Sciatic nerve (tissue), 2 donors: ENCODE data around the gene PYGO2. TPM values are rescaled to one million over a fixed set of nuclear protein-coding genes. Genes with fewer than 3 reads are reported as not detected.
"Not testable (repeated sequence)": the region's sequence is repeated elsewhere in the genome, so short reads cannot be mapped to it uniquely, and the experiment has no call there.

ENCODE experiments used
- ATAC-seq: fragments of 200-7000 bp; cut with Tn5 transposase; one replicate; pipeline ENCODE4 v1.9.1; 2020; ENCODE audit warnings: mild to moderate bottlenecking, moderate library complexity
- DNase-seq: peaks from one replicate; pipeline ENCODE4 v3.0.0-alpha.2; 2020; ENCODE audit warnings: low spot score
- intact Hi-C: fragments of 100-400 bp; cut with DNase I; formaldehyde crosslinking; loops from one replicate; pipeline ENCODE4 v1.14.2; 2022
- total RNA-seq: library from RNA; stranded (reverse); fragmentation: NEBNext Ultra II Directional; extraction: Animal tissue kit (Norgen Biotek cat#: 25700); gene quantifications from one replicate; pipeline ENCODE4 v1.2.1, GENCODE V29; 2021
- donor health status: DM: no; HTN: no; CAD: no.
- donor health status: DM: no; HTN: no; CAD: no.

Gene PYGO2
- total RNA-seq, 1 donor from 2014 or later, result 25.0 TPM

DNA sequence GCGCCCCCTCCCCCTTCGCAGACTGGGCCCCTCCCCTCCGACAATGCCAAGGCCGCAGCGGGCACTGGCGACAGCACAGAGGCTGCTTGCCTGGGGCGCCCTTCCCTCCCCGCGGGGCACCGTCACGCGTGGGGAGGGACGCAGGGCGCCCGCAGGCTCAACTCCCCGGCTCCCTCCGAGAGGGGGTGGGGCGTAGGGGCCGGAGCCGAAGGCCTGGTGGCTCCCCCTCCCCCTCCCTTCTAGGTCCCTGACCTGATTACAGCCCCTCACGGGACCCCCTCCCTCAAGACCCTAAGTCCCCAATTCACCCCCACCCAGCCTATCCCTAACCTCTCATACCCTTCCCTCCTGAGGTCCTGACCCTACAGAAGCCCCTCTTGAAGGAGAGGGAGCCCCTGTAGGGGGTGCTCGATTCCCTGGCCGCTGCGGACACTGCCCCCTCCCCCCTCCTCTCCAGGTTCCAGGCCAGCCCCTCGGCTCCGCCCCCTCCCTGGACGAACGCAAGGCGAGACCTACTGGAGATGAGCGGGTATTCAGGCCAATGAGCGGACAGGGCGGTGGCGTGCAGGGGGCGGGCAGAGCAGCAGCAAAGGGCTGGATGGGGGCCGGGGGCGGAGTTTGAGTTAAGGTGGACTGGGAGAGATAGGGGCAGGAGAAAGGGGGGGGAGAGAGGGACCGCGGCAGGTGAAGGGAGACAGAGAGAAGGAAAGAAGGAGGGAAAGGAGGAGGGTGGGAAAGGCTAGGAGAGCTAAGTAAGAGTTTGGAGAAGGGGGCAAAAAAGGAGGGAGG, 40.3 kb upstream of the PYGO2 start:
- intact Hi-C loops, result no loop called here
- ATAC-seq, result peak; percentile 91
- DNase-seq, result peak; percentile 100

DNA sequence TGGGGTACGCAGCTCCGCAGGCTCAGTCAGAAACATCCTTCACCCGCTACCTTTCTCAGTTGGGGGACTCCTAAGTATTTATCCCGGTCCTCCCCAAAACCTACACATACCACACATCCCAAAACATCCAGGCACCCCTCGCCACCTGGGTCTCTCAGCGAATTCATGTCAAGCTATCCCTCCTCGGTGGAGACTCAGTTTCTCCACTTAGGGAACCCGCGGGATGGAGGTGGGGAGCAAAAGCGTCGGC, 39.8 kb upstream of the PYGO2 start:
- intact Hi-C loops, result no loop called here
- DNase-seq (no peak), ATAC-seq (no peak)

DNA sequence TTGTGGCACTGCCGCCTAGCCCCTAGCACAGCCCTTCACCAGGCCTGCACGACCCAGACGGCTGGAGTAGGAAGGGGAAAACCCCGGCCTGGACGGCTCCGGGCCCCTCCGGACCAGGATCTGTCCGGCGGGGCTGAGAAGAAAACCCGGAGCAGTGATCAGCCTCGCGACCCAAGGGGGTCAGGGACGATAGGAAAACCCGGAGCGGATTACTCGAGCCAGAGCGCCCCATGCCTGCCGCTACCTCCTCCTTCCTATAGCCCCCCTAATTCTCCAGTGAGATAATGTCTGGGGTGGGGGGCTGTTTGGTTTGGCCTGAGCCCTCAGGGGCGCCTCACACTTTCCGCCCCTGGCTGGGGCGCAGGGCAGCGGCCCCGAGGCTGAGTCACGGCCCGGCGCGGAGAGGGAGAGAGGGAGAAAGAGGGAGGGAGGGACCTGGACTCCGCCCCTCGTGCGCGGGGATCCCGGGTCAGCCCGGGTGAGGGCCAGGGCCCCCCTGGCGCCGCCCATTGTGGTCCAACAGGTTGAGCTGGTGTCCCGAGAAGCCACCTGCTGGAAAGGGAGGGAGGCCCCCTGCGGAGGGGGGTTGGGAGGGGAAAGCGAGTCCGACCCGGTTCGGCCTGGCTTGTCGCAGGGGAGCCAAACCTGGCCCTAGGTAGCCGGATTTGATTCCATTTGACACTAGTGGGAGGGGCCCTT, 39.3 kb upstream of the PYGO2 start:
- intact Hi-C loops, result no loop called here
- peak; percentile 91 for DNase-seq
- peak; percentile 68 for ATAC-seq

DNA sequence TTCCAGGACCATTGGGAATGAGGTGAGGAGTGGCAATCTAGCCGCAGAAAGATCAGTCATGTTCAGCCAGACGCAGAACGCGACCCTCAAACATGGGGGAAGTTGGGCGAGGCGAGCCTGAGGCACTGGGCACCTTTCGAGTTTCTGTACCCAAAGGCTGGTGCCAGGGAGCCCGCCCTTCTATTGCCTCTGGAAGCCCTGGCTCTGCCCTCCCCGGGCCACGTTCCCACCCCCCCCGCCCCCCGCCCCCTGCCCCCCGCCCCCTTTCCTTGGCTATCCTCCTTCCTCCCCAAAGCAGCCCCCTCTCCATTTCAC, 38.8 kb upstream of the PYGO2 start:
- ATAC-seq, result no peak
- DNase-seq, result peak; percentile 69
- intact Hi-C loops, result no loop called here

DNA sequence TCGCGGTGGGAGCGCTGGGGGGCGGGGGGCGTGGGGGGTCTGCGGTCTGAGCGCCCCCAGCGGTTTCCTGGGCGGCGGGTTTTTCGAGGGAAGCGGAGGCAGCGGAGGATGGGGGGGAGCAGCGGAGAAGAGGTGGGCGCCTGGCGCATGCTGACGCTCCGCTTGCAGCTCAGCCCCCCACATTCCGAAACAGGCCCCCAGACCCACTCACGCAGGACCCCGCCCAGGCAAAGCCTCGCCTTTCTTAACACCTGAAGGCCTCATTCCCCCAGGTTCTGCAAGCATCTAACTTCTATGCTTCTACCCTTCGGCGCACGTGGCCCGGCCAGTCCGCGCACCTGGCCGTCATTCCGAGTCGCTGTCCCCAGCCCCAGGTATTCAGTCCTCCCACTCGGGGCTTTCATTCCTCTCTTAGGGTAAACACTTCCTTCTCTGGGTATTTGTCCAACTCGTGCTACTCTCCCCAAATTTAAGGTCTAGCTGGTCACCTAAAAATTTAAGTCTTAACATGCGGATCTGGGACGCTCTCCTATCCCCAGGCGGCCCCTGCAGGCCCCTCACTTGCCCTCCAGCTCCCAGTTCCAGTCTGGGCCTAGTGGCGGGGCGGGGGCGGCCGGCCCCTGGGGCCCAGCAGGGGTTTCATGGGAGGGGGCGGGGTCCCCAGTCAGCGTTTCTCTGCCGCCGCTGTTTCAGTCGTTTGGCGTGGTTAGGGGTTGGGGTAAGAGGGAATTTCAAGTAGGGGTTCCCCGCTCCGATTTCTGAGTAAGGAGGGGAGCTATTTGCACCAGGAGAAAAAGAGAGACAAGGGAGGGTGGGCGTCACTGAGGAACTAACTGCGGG, 38.2 kb upstream of the PYGO2 start:
- intact Hi-C loops, result no loop called here
- ATAC-seq (no peak), DNase-seq (peak; percentile 71)

DNA sequence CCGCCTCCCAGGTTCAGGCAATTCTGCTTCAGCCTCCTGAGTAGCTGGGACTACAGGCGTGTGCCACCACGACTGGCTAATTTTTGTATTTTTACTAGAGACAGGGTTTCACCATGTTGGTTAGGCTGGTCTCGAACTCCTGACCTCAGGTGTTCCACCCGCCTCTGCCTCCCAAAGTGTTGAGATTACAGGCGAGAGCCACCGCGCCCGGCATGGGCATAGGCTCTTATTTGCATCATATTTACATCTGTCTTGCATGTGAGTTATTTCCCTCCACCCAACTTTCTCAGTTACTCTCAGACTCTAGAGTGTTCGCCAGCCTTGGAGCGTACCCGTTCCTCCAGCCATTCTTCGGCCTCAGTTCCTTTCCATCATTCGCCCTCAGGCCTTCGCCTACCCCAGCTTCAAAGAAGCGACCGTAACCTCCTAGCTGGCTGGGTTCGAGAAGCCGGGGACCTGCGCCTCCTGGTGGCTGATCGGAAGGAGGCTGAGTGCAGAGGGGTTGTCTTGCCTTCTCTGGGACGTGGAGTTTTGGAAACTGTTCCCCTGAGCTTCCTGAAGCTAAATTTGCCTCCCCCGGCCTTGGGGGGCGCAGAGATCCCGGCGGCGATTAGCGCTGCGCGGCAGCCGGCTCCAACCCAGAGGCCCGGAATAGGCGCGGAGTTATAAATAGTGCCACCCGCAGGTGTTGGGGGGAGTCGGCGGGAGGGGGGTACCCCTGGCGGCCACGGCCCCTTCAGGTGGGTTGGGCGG, 37.4 kb upstream of the PYGO2 start:
- intact Hi-C loops, result no loop called here
- ATAC-seq, result no peak
- DNase-seq, result peak; percentile 82

DNA sequence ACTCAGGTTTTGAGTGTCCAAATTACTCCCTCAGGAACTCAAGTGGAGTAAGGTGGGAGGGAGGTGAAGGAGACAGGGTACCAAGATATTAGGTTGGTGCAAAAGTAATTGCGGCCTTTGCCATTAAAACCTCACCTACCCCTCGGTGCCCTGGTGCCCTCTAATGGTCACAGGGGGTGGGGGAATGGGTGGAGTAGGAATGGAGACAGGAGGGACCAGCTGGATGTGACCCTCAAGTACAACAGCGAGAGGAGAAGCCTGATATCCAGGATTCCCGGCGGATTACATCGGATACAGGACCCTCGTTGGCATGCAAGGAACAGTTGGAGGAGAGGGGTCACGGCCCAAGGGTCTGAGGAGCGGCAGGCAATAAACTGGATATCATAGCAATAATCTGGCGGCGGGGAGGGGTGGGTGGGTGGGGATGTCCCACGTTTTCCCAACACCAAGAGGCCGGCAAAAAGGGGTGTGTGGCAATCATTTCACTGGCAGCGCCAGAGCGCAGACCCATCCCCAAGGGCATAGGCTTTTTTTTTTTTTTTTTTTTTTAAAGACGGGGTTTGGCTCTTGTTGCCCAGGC, 36.7 kb upstream of the PYGO2 start:
- DNase-seq (peak; percentile 55), ATAC-seq (no peak)
- intact Hi-C loops, result no loop called here

DNA sequence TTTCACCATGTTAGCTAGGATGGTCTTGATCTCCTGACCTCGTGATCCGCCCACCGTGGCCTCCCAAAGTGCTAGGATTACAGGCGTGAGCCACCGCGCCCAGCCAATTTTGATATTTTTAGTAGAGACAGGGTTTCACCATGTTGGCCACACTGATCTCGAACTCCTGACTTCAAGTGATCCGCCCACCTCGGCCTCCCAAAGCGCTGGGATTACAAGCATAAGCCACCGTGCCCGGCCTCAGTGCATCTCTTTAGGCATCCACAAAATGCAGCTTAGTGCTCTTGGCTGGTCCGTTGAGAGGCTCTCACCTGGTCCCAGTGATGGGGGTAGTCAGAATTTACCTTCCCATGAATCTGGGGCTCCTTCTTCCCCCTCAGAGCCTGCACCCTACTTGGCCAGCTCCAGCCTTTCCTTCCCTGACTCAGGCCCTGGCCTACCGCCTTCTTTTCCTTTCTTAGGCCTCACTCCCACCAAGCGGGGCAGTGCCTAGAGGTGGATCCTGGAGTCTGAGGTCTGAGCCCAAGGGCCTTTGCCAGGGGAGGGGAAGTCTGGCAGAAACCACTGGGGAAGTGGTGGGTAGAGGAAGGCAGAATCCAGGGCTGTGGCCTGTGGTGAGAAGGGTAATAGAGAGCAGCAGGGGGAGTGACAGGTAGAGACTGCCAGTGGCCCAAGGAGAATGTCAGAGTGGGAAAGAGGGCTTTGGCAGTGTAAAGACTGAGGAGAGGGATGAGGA, 35.6 kb upstream of the PYGO2 start:
- intact Hi-C loops, result no loop called here
- ATAC-seq (no peak), DNase-seq (no peak)

DNA sequence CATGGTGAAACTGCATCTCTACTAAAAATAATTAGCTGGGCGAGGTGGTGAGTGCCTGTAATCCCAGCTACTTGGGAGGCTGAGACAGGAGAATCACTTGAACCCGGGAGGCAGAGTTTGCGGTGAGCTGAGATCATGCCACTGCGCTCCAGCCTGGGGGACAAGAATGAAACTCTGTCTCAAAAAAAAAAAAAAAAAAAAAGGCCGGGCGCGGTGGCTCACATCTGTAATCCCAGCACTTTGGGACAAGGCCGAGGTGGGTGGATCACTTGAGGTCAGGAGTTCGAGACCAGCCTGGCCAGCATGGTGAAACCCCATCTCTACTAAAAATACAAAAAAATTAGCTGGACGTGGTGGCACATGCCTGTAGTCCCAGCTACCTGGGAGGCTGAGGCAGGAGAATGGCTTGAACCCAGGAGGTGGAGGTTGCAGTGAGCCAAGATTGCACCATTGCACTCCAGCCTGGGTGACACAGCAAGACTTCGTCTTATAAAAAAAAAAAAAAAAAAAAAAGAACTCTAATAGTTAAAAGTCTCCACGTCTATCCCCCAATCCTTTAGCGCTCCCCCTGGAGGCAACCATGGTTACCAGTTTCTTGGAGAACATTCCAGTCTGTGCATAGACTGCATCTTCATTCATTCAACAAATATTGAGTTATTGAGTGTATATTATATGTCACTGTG, 33.9 kb upstream of the PYGO2 start:
- intact Hi-C loops, result loop anchor here (2.0 kb wide), 1 partner anchor 33 kb away; no protein-coding TSS in a partner anchor
- ATAC-seq, result not testable (repeated sequence)
- DNase-seq, result peak; percentile 79

DNA sequence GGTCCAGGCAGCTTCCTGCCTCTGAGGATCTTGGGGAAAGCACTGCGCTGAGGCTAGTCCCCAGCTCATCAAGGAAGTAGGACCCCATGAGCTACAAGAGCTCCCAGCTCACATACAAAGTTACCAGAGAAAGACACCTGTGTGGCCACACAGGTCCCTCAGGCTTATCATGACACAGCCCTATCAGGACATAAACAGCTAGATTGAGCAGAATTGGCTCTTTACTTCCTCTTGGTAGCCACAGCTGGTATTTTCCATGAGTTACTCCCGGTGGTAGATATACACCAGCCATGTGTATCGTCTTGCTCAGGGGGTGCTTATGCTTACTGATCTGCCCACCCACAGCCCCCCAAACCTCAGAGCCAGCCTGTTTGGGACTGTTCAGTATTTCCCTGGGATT, 33.0 kb upstream of the PYGO2 start:
- no peak for DNase-seq
- intact Hi-C loops, result loop anchor here (2.0 kb wide), 1 partner anchor 32 kb away; no protein-coding TSS in a partner anchor
- no peak for ATAC-seq

DNA sequence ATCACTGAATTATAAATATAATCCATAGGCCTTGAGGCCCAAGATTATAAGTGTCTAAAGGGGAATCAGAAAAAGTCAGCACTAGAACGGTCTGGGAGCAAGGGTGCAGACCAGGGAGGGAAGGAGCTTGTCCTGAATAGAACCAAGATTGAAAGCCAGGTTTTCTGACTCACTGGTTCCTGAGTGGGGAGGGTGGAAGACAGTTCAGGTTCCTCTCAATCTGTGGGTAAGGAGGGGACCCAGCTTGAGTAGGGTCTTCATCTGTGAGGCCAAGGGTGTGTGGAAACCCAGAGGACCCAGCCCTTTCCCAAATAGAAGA, 32.6 kb upstream of the PYGO2 start:
- intact Hi-C loops, result loop anchor here (2.0 kb wide), 1 partner anchor 31 kb away; no protein-coding TSS in a partner anchor
- DNase-seq, result no peak
- ATAC-seq, result no peak

DNA sequence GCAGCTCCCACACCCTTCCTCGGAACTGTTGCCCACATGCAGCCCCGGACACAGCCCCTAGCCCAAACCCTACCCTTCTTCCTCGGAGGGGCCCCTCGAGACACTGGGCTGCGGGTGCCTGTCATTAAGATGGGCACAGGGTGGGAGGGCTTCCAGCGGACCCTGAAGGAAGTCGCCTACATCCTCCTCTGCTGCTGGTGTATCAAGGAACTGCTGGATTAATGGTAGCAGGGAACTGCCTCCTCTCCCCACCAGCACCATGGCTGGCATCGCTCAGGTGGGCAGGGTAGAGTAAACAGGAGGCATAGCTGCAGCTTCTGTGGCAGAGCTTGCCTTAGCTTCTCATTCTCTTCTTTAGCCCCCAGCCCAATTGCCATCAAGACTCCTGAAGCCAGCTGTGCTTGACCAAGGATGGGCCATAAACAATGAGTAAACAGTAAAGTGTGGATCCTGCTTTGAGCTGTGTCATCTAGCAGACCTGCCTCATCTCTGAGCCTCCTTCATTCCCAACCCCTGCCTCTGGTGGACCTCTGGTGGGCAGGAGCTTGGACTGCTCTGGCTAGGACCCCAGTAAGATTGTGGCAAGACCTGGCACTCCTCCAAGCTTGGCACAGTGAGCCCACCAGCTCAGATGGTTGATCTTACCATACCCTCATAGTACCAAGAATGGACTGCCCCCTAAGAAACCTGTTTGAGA, 32.1 kb upstream of the PYGO2 start, which contains the start of gene LENEP:
Gene LENEP, plus strand, starts transcription at position 15 of the 697 bp plus-strand sequence. Its CDS starts 22 bp downstream, at position 37.
- DNase-seq (no peak), ATAC-seq (no peak)

DNA sequence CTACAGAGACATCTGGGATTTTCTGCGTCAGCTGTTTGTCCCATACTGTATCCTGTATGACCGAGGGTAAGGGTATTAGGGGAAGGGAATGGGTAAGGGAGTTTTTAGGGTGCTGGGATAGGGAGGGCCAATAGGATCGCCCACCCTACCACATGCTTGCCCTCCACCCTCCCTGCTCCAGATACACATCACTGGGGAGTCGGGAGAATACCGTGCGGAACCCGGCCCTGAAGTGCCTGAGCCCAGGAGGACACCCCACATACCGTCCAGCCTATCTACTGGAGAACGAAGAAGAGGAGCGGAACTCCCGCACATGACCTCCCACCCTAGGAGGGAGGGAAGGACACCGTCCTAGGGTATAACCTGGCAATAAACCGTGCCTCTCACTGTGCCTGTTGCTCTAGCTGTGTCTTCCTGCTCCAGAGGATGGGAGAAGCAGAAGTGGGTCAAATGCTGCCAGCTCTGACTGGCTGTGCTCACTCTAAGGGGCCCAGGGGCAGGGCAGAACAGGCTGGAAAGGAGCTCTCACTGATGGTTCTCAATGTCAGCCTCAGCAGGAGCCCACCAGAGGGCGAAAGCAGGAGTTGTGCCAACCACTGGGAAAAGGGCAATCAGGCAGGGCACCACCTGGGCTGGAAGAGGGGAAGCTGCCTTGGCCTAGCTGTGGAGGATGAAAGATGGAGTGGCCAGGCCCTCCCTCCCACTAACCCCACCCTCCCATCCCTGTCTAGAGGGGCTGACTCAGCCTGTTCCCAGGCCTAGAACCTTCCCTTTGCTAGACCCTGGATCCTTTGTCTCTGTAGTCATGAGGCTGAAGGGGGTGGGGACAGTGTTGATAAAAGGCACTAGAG, 31.4 kb upstream of the PYGO2 start:
- intact Hi-C loops, result no loop called here
- DNase-seq, result peak; percentile 48
- no peak for ATAC-seq

More for the DNA sequence above, 32.1 kb upstream of the PYGO2 start, which contains the start of gene LENEP:
- intact Hi-C loops, result loop anchor here (2.0 kb wide), 1 partner anchor 31 kb away; no protein-coding TSS in a partner anchor

DNA sequence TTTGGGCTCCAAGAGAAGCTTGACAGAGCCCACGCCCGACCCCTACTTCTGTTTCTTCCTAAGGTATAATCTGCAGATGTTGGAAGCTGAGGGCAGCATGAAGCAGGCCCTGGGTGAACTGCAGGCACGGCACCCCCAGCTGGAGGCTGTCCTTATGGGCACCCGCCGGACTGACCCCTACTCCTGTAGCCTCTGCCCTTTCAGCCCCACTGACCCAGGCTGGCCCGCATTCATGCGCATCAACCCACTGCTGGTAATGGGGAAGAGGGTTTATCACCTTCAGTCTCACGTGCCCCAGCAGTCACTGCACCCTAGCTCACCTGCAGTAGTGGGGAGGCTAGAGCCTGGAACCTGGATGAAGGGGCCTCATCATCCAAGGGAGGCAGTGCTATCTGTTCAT, 28.7 kb upstream of the PYGO2 start:
- intact Hi-C loops, result no loop called here
- DNase-seq (no peak), ATAC-seq (no peak)

DNA sequence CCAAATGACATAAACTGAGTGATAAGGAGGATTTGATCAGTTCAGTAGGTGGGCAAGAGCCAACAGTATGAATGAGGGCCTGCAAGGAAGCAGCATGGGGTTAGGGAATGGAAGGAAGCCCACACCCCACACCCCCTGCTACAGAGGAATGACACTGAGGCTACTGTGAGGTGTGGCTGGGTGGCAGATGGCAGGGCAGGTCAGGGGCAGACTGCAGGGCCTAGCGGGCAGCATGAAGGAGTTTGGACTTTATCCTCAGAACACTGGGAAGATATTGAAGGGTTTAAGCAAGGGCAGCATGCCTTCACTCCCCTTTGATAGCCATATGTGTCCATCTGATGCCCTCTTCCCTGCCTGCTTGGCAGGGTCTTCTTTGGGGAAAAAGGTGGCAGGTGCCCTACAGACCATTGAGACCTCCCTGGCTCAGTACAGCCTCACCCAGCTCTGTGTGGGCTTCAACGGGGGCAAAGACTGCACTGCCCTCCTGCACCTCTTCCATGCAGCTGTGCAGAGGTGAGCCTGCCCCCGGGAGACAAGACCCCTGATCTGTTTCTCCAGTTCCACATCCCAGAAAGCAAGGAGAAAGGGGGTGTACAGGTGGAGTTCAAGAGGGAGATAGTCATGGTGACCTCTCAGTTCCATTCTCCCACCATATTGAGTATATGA, 27.7 kb upstream of the PYGO2 start:
- intact Hi-C loops, result no loop called here
- no peak for ATAC-seq
- DNase-seq, result peak; percentile 48
